Activated naive CD4-positive, alpha-beta T cell treated with anti-CD3 and anti-CD28 coated beads, Interleukin-2, amount 10 ng/mL, durations not matched to agents 5 hours and 36 hours (primary cell): ENCODE data around the gene GLIPR1L2. TPM values are rescaled to one million over a fixed set of nuclear protein-coding genes. Genes with fewer than 3 reads are reported as not detected.

ENCODE experiments used
- total RNA-seq, 2 experiments: library from RNA; stranded (reverse); gene quantifications; one replicate each; pipeline ENCODE4 v1.2.3, GENCODE V29; 2021

GLIPR1L2 gene
- under 1 TPM in 1 of 2 experiments, not detected in 1; 0.30 TPM for total RNA-seq

GRCh38 chr12:75390899-75391538, at the start of gene GLIPR1L2:
TSS of gene GLIPR1L2 (plus strand) at chr12:75391089. CDS start at chr12:75391117, 28 bp downstream.

GRCh38 chr12:75480469-75480949, 89.6 kb downstream of the GLIPR1L2 start, which contains the start of gene GLIPR1:
TSS of gene GLIPR1 (plus strand) at chr12:75480755. CDS start at chr12:75480881, 126 bp downstream.

Other genes with a start within 250 kb of the GLIPR1L2 start
- gene KCNC2, start 181.2 kb upstream of the GLIPR1L2 start, total RNA-seq, result not detected
- 1 to 10 TPM; 2.3 to 2.8 TPM for gene CAPS2, start 60.8 kb upstream of the GLIPR1L2 start, total RNA-seq
- gene GLIPR1L1, start 56.4 kb upstream of the GLIPR1L2 start, total RNA-seq, result not detected
- 10 to 100 TPM; 21.8 to 23.5 TPM for gene GLIPR1, start 89.7 kb downstream of the GLIPR1L2 start, total RNA-seq
- 10 to 100 TPM; 59.2 to 62.3 TPM for gene KRR1, start 120.5 kb downstream of the GLIPR1L2 start, total RNA-seq